Gastrocnemius medialis (tissue), 4 donors: ENCODE measurements around the gene HSD17B3.

Source experiments
- POLR2A ChIP-seq, 2 donors: fragments of 450-650 bp; IDR thresholded peaks; one replicate each; pipeline ENCODE4 v1.6.1; 2017; ENCODE audit warnings: antibody characterized with exemption in 2 of 2, mild to moderate bottlenecking in 2 of 2, moderate library complexity in 2 of 2
- TF ChIP-seq, protein P1 (sequence below), 5 experiments: fragments of 450-650 bp in 3 of 5; fragments of 200-600 bp in 2 of 5; sonication (generic) in 2 of 5; IDR thresholded peaks in 4 of 5; conservative IDR thresholded peaks in 1 of 5; 1 replicate in 4 of 5; 2 replicates in 1 of 5; pipeline ENCODE4 v1.5.1; 2016 to 2019; ENCODE audit warnings: antibody characterized with exemption in 5 of 5, mild to moderate bottlenecking in 3 of 5, moderate library complexity in 3 of 5

DNA sequence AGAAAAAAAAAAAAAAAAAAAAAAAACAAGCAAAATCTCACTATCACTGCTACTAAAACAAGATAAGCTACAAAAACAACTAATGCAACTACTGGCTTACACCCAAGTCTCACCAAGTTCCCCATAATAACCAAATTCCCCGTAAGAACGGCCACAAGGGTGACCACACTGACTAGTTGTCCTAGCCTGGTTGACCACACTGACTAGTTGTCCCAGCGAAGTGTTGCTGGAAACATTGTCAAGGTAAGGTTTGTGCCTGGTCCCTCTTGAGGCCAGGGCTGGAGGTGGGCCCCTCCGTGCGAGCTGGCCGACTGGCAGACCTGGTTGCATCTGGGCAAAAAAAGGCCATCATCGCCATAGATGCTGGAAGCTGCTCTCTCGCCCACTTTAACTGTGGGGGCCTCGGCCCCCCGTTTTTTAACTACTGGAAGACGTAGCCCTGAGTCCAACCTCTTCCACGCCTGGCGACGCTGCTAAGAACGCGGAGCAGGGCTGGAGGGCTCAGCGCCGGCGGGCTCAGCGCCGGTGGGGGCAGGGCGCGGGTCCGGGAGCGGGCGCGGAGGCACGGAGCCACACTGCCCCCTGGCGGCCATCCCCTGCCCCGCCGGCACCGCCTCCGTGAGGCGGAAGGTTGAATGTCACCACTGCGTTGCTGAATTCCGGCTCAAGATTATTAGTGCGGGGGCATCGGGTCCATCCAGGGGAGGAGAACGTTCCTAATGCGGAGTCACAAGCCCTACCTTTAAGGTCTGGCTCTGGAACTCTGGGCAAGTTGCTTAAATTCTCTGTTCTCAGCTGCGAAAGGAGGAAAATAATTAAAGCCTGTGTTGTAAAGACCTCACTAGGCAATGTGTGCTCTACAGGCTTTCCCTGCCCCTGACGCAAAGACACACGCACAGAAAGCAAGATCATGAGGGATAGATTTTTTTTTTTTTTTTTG, 84.0 kb downstream of the HSD17B3 start:
- TF ChIP-seq, protein P1, sequence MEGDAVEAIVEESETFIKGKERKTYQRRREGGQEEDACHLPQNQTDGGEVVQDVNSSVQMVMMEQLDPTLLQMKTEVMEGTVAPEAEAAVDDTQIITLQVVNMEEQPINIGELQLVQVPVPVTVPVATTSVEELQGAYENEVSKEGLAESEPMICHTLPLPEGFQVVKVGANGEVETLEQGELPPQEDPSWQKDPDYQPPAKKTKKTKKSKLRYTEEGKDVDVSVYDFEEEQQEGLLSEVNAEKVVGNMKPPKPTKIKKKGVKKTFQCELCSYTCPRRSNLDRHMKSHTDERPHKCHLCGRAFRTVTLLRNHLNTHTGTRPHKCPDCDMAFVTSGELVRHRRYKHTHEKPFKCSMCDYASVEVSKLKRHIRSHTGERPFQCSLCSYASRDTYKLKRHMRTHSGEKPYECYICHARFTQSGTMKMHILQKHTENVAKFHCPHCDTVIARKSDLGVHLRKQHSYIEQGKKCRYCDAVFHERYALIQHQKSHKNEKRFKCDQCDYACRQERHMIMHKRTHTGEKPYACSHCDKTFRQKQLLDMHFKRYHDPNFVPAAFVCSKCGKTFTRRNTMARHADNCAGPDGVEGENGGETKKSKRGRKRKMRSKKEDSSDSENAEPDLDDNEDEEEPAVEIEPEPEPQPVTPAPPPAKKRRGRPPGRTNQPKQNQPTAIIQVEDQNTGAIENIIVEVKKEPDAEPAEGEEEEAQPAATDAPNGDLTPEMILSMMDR (IDR thresholded peaks at IDR 0.05 in 4 of 5, conservative IDR thresholded peaks at IDR 0.05 in 1 of 5): peak; percentile 76 to 92 (median 82)
- no peak for TF ChIP-seq POLR2A (IDR thresholded peaks at IDR 0.05)
